ENCODE data around the gene SMYD3.

GRCh38 chr1:245864872-245865271, 642.2 kb downstream of the SMYD3 start:
- TF ChIP-seq, protein P1, sequence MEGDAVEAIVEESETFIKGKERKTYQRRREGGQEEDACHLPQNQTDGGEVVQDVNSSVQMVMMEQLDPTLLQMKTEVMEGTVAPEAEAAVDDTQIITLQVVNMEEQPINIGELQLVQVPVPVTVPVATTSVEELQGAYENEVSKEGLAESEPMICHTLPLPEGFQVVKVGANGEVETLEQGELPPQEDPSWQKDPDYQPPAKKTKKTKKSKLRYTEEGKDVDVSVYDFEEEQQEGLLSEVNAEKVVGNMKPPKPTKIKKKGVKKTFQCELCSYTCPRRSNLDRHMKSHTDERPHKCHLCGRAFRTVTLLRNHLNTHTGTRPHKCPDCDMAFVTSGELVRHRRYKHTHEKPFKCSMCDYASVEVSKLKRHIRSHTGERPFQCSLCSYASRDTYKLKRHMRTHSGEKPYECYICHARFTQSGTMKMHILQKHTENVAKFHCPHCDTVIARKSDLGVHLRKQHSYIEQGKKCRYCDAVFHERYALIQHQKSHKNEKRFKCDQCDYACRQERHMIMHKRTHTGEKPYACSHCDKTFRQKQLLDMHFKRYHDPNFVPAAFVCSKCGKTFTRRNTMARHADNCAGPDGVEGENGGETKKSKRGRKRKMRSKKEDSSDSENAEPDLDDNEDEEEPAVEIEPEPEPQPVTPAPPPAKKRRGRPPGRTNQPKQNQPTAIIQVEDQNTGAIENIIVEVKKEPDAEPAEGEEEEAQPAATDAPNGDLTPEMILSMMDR (IDR thresholded peaks at IDR 0.05): no peak
- TF ChIP-seq POLR2A (IDR thresholded peaks at IDR 0.05): no peak
